ENCODE results near the gene ABR. TPM values are rescaled to one million over a fixed set of nuclear protein-coding genes. Genes with fewer than 3 reads are reported as not detected.
A peak's percentile ranks its signal among the peaks of the same experiment; 100 is the strongest.

Gene ABR
- total and polyA plus RNA-seq, 4 experiments from 2014 or later, result 7.2 to 157 (median 86.1) TPM

GRCh38 chr17:1181753-1182137 lies 2.0 kb upstream of the ABR start:
- Mint-ChIP-seq H3K9me3 (peaks cover 0 to 2% (median 0%) of the 10 kb centered on the region in 8 donors), H3K4me3 (peak overlapping the region in 6 of 8 donors; percentile 21 to 68 (median 55)), H3K27ac (peak overlapping the region in 1 of 7 donors; percentile 55), H3K36me3 (no peaks in the 10 kb centered on the region), H3K27me3 (no peaks in the 10 kb centered on the region), H3K4me1 (peaks cover 5 to 33% (median 13%) of the 10 kb centered on the region in 4 donors)
- intact Hi-C loops (cut with micrococcal nuclease), result no loop called here
- Histone ChIP-seq H3K36me3 (ENCODE audit: insufficient read depth, low read length) (no peaks in the 10 kb centered on the region), H3K9me3 (ENCODE audit: control insufficient read depth in 1 of 2, low read length in 2 of 2) (no peaks in the 10 kb centered on the region), H3K27ac (ENCODE audit: low read depth, low read length) (no peak overlapping the region), H3K27me3 (ENCODE audit: insufficient read depth, low read length) (no peaks in the 10 kb centered on the region), H3K4me1 (ENCODE audit: insufficient read depth, low read length) (peaks cover 10% of the 10 kb centered on the region), H3K4me3 (ENCODE audit: low read length in 2 of 2) (no peak overlapping the region)
- no peak for DNase-seq
- ChIA-PET CTCF (ENCODE audit: partially characterized antibody) (interaction anchor here (1.4 to 13.5 kb wide), 3 partner anchors 9 to 59 kb away, joined by 3 to 176 read pairs (median 6); no protein-coding TSS in a partner anchor), POLR2A (ENCODE audit: partially characterized antibody) (interaction anchor here (1.3 kb wide), 1 partner anchor 16 kb away, joined by 3 read pairs; no protein-coding TSS in a partner anchor)

GRCh38 chr17:1180958-1181752 lies 1.4 kb upstream of the ABR start:
- ChIA-PET POLR2A (ENCODE audit: partially characterized antibody) (interaction anchor here (1.3 kb wide), 1 partner anchor 17 kb away, joined by 3 read pairs; no protein-coding TSS in a partner anchor), CTCF (ENCODE audit: partially characterized antibody) (interaction anchor here (0.9 to 13.5 kb wide), 5 partner anchors 9 to 124 kb away, joined by 3 to 176 read pairs (median 5); no protein-coding TSS in a partner anchor)
- no peaks in the 10 kb centered on the region for H3K27me3 Mint-ChIP-seq

GRCh38 chr17:1179112-1179817 lies 516 bp downstream of the ABR start:
- Histone ChIP-seq H3K4me1 (ENCODE audit: insufficient read depth, low read length) (peaks cover 10% of the 10 kb centered on the region), H3K4me3 (ENCODE audit: low read length in 2 of 2) (peak overlapping the region in 1 of 2 donors; percentile 38), H3K36me3 (ENCODE audit: insufficient read depth, low read length) (no peaks in the 10 kb centered on the region), H3K9me3 (ENCODE audit: control insufficient read depth in 1 of 2, low read length in 2 of 2) (no peaks in the 10 kb centered on the region), H3K27me3 (ENCODE audit: insufficient read depth, low read length) (no peaks in the 10 kb centered on the region), H3K27ac (ENCODE audit: low read depth, low read length) (peak overlapping the region; percentile 35)
- Mint-ChIP-seq H3K4me1 (peaks cover 2 to 33% (median 12%) of the 10 kb centered on the region in 4 donors), H3K27ac (peak overlapping the region in 1 of 7 donors; percentile 63), H3K9me3 (peaks cover 0 to 2% (median 0%) of the 10 kb centered on the region in 8 donors), H3K27me3 (no peaks in the 10 kb centered on the region), H3K36me3 (no peaks in the 10 kb centered on the region), H3K4me3 (peak overlapping the region; percentile 35 to 80 (median 76))
- ChIA-PET POLR2A (ENCODE audit: partially characterized antibody) (interaction anchor here (0.7 to 1.0 kb wide), 2 partner anchors 19 to 63 kb away, joined by 3 to 5 read pairs; no protein-coding TSS in a partner anchor), CTCF (ENCODE audit: partially characterized antibody) (no interaction called here)
- DNase-seq, result no peak
- intact Hi-C loops (cut with micrococcal nuclease), result loop anchor here (2.0 kb wide), 1 partner anchor 56 kb away; no protein-coding TSS in a partner anchor

More at GRCh38 chr17:1180958-1181752, 1.4 kb upstream of the ABR start:
- Histone ChIP-seq H3K36me3 (ENCODE audit: insufficient read depth, low read length) (no peaks in the 10 kb centered on the region), H3K4me3 (ENCODE audit: low read length in 2 of 2) (no peak overlapping the region), H3K4me1 (ENCODE audit: insufficient read depth, low read length) (peaks cover 10% of the 10 kb centered on the region), H3K27ac (ENCODE audit: low read depth, low read length) (no peak overlapping the region), H3K9me3 (ENCODE audit: control insufficient read depth in 1 of 2, low read length in 2 of 2) (no peaks in the 10 kb centered on the region), H3K27me3 (ENCODE audit: insufficient read depth, low read length) (no peaks in the 10 kb centered on the region)
- no peak for DNase-seq
- H3K9me3 Mint-ChIP-seq, result peaks cover 0 to 2% (median 0%) of the 10 kb centered on the region in 8 donors
- H3K36me3 Mint-ChIP-seq, result no peaks in the 10 kb centered on the region
- peaks cover 2 to 33% (median 15%) of the 10 kb centered on the region in 4 donors for H3K4me1 Mint-ChIP-seq
- intact Hi-C loops (cut with micrococcal nuclease), result no loop called here
- H3K4me3 Mint-ChIP-seq, result peak overlapping the region in 4 of 8 donors; percentile 3 to 68 (median 46)
- H3K27ac Mint-ChIP-seq, result peak overlapping the region in 1 of 7 donors; percentile 55

GRCh38 chr17:1177016-1177700 lies 2.6 kb downstream of the ABR start:
- H3K4me1 ChIP-seq (ENCODE audit: insufficient read depth, low read length), result peaks cover 10% of the 10 kb centered on the region
- ChIA-PET CTCF (ENCODE audit: partially characterized antibody) (interaction anchor here (1.1 to 2.0 kb wide), 3 partner anchors 11 to 119 kb away, joined by 3 to 7 read pairs (median 5); no protein-coding TSS in a partner anchor), POLR2A (ENCODE audit: partially characterized antibody) (interaction anchor here (1.4 kb wide), 1 partner anchor 33 kb away, joined by 6 read pairs; no protein-coding TSS in a partner anchor)
- Mint-ChIP-seq H3K4me1 (peaks cover 3 to 35% (median 13%) of the 10 kb centered on the region in 4 donors), H3K27me3 (no peaks in the 10 kb centered on the region), H3K4me3 (peak overlapping the region in 5 of 8 donors; percentile 10 to 73 (median 24)), H3K9me3 (peaks cover 0 to 2% (median 0%) of the 10 kb centered on the region in 8 donors), H3K36me3 (no peaks in the 10 kb centered on the region), H3K27ac (no peak overlapping the region)
- H3K27ac ChIP-seq (ENCODE audit: low read depth, low read length), result no peak overlapping the region
- H3K4me3 ChIP-seq (ENCODE audit: low read length in 2 of 2), result no peak overlapping the region
- intact Hi-C loops (cut with micrococcal nuclease), result no loop called here
- DNase-seq, result no peak
- no peaks in the 10 kb centered on the region for H3K36me3 ChIP-seq (ENCODE audit: insufficient read depth, low read length)
- no peaks in the 10 kb centered on the region for H3K9me3 ChIP-seq (ENCODE audit: control insufficient read depth in 1 of 2, low read length in 2 of 2)
- no peaks in the 10 kb centered on the region for H3K27me3 ChIP-seq (ENCODE audit: insufficient read depth, low read length)

- H3K27me3 Mint-ChIP-seq, result no peaks in the 10 kb centered on the region
- POLR2A ChIA-PET (ENCODE audit: partially characterized antibody), result no interaction called here
Measured at GRCh38 chr17:1174263-1174880, 5.4 kb downstream of the ABR start.

GRCh38 chr17:1173432-1174262 lies 6.1 kb downstream of the ABR start:
- Mint-ChIP-seq H3K27ac (peak overlapping the region in 1 of 7 donors; percentile 31), H3K9me3 (no peaks in the 10 kb centered on the region), H3K4me1 (peaks cover 1 to 28% (median 12%) of the 10 kb centered on the region in 4 donors), H3K27me3 (no peaks in the 10 kb centered on the region), H3K4me3 (no peak overlapping the region), H3K36me3 (peaks cover 0 to 12% of the 10 kb centered on the region in 2 donors)
- H3K36me3 ChIP-seq (ENCODE audit: insufficient read depth, low read length), result no peaks in the 10 kb centered on the region
- H3K27me3 ChIP-seq (ENCODE audit: insufficient read depth, low read length), result no peaks in the 10 kb centered on the region
- no peaks in the 10 kb centered on the region for H3K9me3 ChIP-seq (ENCODE audit: control insufficient read depth in 1 of 2, low read length in 2 of 2)
- no peak for DNase-seq
- H3K4me3 ChIP-seq (ENCODE audit: low read length in 2 of 2), result no peak overlapping the region
- H3K27ac ChIP-seq (ENCODE audit: low read depth, low read length), result no peak overlapping the region
- H3K4me1 ChIP-seq (ENCODE audit: insufficient read depth, low read length), result peaks cover 3% of the 10 kb centered on the region
- ChIA-PET CTCF (ENCODE audit: partially characterized antibody) (interaction anchor here (0.8 to 1.2 kb wide), 2 partner anchors 11 to 14 kb away, joined by 3 read pairs; no protein-coding TSS in a partner anchor), POLR2A (ENCODE audit: partially characterized antibody) (no interaction called here)
- intact Hi-C loops (cut with micrococcal nuclease), result no loop called here

More at GRCh38 chr17:1174263-1174880, 5.4 kb downstream of the ABR start:
- Mint-ChIP-seq H3K4me3 (no peak overlapping the region), H3K9me3 (no peaks in the 10 kb centered on the region), H3K36me3 (peaks cover 0 to 12% of the 10 kb centered on the region in 2 donors), H3K4me1 (peaks cover 1 to 30% (median 13%) of the 10 kb centered on the region in 4 donors), H3K27ac (peak overlapping the region in 1 of 7 donors; percentile 31)
- Histone ChIP-seq H3K27me3 (ENCODE audit: insufficient read depth, low read length) (no peaks in the 10 kb centered on the region), H3K4me1 (ENCODE audit: insufficient read depth, low read length) (peaks cover 10% of the 10 kb centered on the region), H3K27ac (ENCODE audit: low read depth, low read length) (no peak overlapping the region), H3K4me3 (ENCODE audit: low read length in 2 of 2) (no peak overlapping the region), H3K9me3 (ENCODE audit: control insufficient read depth in 1 of 2, low read length in 2 of 2) (no peaks in the 10 kb centered on the region), H3K36me3 (ENCODE audit: insufficient read depth, low read length) (no peaks in the 10 kb centered on the region)
- intact Hi-C loops (cut with micrococcal nuclease), result no loop called here
- CTCF ChIA-PET (ENCODE audit: partially characterized antibody), result interaction anchor here (0.8 to 1.2 kb wide), 2 partner anchors 10 to 13 kb away, joined by 3 read pairs; no protein-coding TSS in a partner anchor
- no peak for DNase-seq
